ENCODE measurements around the gene TRUB1.
A peak's percentile ranks its signal among the peaks of the same experiment; 100 is the strongest.

GRCh38 chr10:114937962-114938855, at the start of gene TRUB1:
- TF ChIP-seq CTCF (IDR thresholded peaks at IDR 0.05) (no peak), POLR2A (IDR thresholded peaks at IDR 0.05) (peak; percentile 61)
